ENCODE measurements around the gene GPR55. TPM values are rescaled to one million over a fixed set of nuclear protein-coding genes. Genes with fewer than 3 reads are reported as not detected.

Gene GPR55
- total and polyA plus RNA-seq, 7 donors, result 0.01 to 0.32 (median 0.03) TPM; not detected in 4

DNA sequence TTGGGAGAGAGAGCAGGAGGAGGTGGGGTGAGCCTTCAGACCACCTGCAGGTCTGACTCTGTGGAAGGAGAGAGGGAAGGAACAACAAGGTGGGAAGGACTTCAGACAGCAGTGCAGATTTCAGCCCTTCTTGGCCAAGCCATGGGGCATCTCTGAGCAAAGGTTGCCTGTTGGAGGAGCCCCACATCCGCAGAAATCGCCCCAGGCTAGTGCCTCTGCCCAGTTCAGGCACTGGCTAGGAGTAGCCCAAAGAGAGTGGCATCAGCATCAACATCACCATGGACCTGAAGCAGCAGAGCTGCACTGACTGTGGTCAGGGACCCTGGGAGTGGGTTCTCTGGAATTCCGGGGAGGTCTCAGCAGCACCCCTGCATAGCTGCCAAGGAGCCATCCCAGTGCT lies 10.2 kb downstream of the GPR55 start:
- Histone ChIP-seq H3K9me3 (no peaks in the 10 kb centered on the region), H3K4me1 (no peaks in the 10 kb centered on the region), H3K36me3 (ENCODE audit: insufficient read depth in 1 of 2, low read depth in 1 of 2) (no peaks in the 10 kb centered on the region), H3K27me3 (ENCODE audit: insufficient read depth in 3 of 3, low read length in 2 of 3) (peaks cover 2 to 3% (median 2%) of the 10 kb centered on the region in 3 donors), H3K4me3 (no peak overlapping the region), H3K27ac (no peak overlapping the region)
- peak in 1 of 2 donors; percentile 29 for DNase-seq
- 73 to 89% (median 88%) methylated on average over 3 of the region's 3 CpGs for WGBS, 3 donors
- TF ChIP-seq, protein P1, sequence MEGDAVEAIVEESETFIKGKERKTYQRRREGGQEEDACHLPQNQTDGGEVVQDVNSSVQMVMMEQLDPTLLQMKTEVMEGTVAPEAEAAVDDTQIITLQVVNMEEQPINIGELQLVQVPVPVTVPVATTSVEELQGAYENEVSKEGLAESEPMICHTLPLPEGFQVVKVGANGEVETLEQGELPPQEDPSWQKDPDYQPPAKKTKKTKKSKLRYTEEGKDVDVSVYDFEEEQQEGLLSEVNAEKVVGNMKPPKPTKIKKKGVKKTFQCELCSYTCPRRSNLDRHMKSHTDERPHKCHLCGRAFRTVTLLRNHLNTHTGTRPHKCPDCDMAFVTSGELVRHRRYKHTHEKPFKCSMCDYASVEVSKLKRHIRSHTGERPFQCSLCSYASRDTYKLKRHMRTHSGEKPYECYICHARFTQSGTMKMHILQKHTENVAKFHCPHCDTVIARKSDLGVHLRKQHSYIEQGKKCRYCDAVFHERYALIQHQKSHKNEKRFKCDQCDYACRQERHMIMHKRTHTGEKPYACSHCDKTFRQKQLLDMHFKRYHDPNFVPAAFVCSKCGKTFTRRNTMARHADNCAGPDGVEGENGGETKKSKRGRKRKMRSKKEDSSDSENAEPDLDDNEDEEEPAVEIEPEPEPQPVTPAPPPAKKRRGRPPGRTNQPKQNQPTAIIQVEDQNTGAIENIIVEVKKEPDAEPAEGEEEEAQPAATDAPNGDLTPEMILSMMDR (IDR thresholded peaks at IDR 0.05), result no peak
- no peak for ATAC-seq
- intact Hi-C loops (cut with DNase I), result no loop called here

DNA sequence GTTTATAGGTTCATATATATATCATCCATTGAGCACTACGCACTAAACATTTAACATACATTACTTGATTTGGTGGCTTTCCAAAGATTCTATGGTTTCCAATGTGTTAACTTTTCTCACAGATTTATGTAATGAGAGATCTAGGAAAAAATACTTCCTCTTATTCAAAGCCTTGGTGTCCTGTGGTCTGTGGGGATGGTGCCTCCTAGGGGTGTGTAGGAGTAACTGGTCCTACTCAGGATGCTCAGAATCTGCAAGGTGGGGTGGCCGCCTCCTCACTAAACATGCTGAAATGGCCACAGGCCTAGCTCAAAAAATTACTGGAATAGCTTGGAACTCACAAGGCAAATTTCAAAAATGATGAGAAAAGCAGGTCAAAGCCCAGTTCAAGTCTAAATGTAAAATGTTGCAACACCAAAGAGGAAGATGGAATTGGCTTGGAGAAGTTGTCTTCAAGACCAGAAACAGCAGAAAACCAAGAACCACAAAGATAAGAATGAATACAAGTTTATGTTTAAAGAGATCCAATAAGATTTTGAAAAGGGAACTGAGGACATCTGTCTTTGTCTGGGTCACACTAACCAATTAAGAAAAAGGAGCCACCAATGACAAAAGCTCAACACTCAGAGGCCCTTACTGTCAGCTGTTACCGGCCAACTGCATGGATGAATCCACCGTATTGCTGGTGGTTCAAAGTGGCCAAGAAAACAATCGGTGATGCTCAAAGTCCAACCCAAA lies 11.5 kb downstream of the GPR55 start:
- H3K9me3 ChIP-seq, result no peaks in the 10 kb centered on the region
- intact Hi-C loops (cut with DNase I), result no loop called here
- TF ChIP-seq, protein P1 (IDR thresholded peaks at IDR 0.05), result peak; percentile 25
- H3K27me3 ChIP-seq (ENCODE audit: insufficient read depth in 3 of 3, low read length in 2 of 3), result peaks cover 2 to 3% (median 2%) of the 10 kb centered on the region in 3 donors
- no peak for DNase-seq
- H3K4me3 ChIP-seq, result no peak overlapping the region
- no peaks in the 10 kb centered on the region for H3K4me1 ChIP-seq
- WGBS, 3 donors, result 74 to 85% (median 77%) methylated on average over 5 of the region's 5 CpGs
- no peak overlapping the region for H3K27ac ChIP-seq
- no peaks in the 10 kb centered on the region for H3K36me3 ChIP-seq (ENCODE audit: insufficient read depth in 1 of 2, low read depth in 1 of 2)
- no peak for ATAC-seq

DNA sequence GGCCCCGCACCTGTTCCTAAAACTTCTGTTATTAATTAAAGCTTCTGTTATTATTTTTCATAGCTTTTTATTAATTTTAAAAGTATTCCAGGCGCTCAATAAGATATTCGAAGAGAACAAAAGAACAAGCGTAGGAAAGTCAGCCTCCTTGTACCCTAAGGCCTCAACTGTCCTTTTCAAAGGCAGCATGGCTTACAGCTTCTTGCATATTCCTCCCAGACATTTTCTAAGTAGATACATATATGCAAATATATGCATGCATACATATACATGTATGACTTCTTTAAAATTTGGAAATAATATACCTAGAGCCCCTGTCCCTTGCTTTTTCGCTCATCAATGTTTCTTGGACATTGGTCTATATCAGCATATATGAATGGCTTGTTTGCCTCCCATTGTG lies 12.3 kb downstream of the GPR55 start:
- Histone ChIP-seq H3K4me3 (no peak overlapping the region), H3K27ac (no peak overlapping the region), H3K4me1 (no peaks in the 10 kb centered on the region), H3K27me3 (ENCODE audit: insufficient read depth in 3 of 3, low read length in 2 of 3) (peaks cover 2 to 3% (median 2%) of the 10 kb centered on the region in 3 donors), H3K36me3 (ENCODE audit: insufficient read depth in 1 of 2, low read depth in 1 of 2) (no peaks in the 10 kb centered on the region), H3K9me3 (no peaks in the 10 kb centered on the region)
- DNase-seq (no peak), ATAC-seq (no peak)
- intact Hi-C loops (cut with DNase I), result no loop called here
- 84 to 95% (median 94%) methylated on average over 5 of the region's 5 CpGs for WGBS, 3 donors
- TF ChIP-seq, protein P1 (IDR thresholded peaks at IDR 0.05), result no peak

- 73 to 87% (median 84%) methylated on average over 5 of the region's 5 CpGs for WGBS, 3 donors
- H3K36me3 ChIP-seq (ENCODE audit: insufficient read depth in 1 of 2, low read depth in 1 of 2), result no peaks in the 10 kb centered on the region
- ATAC-seq (no peak), DNase-seq (no peak)
- no peak overlapping the region for H3K27ac ChIP-seq
- no peak overlapping the region for H3K4me3 ChIP-seq
- no peaks in the 10 kb centered on the region for H3K9me3 ChIP-seq
- H3K27me3 ChIP-seq (ENCODE audit: insufficient read depth in 3 of 3, low read length in 2 of 3), result peaks cover 0 to 3% (median 1%) of the 10 kb centered on the region in 3 donors
- intact Hi-C loops (cut with DNase I), result no loop called here
- TF ChIP-seq, protein P1 (IDR thresholded peaks at IDR 0.05), result no peak
- H3K4me1 ChIP-seq, result no peaks in the 10 kb centered on the region
Observed at GRCh38 chr2:230912046-230912445, 13.0 kb downstream of the GPR55 start.
